HG02870 (cell line): Measurements from ENCODE around the gene SLC35A2.
"Not testable (repeated sequence)": the region's sequence is repeated elsewhere in the genome, so short reads cannot be mapped to it uniquely, and the experiment has no call there.

Experiments
- ATAC-seq: cut with Tn5 transposase; IDR thresholded peaks from one replicate; pipeline ENCODE4 v1.9.1; 2021; ENCODE audit warnings: mild to moderate bottlenecking, moderate library complexity; ENCODE audit not compliant: unreplicated experiment

Gene SLC35A2

DNA sequence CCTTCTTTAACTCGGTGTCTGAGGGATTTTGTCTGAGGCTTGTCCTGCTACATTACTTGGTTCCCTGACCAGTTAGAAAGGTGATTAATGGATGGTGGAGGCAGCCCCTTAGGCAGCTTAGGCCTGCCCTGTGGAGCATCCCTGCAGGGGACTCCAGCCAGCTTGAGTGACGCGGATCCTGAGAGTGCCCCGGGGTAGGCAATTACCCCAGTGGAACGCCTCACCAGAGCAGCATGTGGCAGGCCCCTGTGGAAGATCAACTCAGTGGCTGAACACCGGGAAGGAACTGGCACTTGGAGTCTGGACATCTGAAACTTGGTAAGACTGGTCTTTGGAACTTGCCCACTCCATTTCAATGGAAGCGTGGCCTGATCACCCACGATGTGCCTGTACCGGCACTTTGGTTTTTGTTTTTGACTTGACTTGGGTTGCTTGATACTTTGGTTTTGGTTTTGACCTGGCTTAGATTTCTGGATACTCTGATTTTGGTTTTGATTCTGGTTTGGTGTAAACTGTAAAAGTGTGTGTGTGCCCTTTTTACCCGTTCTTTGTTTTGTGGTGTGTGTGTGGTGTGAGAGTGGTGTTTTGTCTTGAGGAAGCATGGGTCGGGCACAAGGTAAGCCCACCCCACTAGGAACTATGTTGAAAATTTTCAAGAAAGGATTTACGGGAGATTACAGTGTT is 57.2 kb downstream of the SLC35A2 start:
- not testable (repeated sequence) for ATAC-seq

DNA sequence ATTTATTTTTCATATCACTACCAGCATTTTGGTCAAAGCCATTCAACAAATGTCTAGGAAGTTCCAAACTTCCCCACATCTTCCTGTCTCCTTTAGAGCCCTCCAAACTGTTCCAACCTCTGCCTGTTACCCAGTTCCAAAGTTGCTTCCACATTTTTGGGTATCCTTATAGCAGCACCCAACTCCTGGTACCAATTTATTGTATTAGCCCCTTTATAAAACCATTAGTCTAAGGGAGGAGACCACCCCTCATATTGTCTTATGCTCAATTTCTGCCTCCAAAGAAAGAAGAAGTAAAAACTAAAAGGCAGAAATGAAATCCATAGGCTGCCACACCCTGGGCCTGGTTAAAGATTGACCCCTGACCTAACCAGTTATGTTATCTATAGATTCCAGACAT is 58.0 kb downstream of the SLC35A2 start:
- ATAC-seq = not testable (repeated sequence)
